Upper lobe of right lung (tissue), 1 donor: ENCODE measurements around the gene PIAS4. TPM values are rescaled to one million over a fixed set of nuclear protein-coding genes. Genes with fewer than 3 reads are reported as not detected.

ENCODE experiments used
- ATAC-seq: fragments of 200-7000 bp; cut with Tn5 transposase; one replicate; pipeline ENCODE4 v1.9.1; 2020; ENCODE audit warnings: mild to moderate bottlenecking, moderate library complexity
- DNase-seq: peaks from one replicate; pipeline ENCODE4 v3.0.0-alpha.2; 2020
- H3K27ac ChIP-seq: fragments of 200-600 bp; one replicate; pipeline ENCODE4 v1.8.0; 2022
- H3K27me3 ChIP-seq: fragments of 200-600 bp; one replicate; pipeline ENCODE4 v1.8.0; 2022; ENCODE audit warnings: mild to moderate bottlenecking
- H3K36me3 ChIP-seq: fragments of 200-600 bp; one replicate; pipeline ENCODE4 v1.8.0; 2022
- H3K4me1 ChIP-seq: fragments of 200-600 bp; one replicate; pipeline ENCODE4 v1.8.0; 2022
- H3K4me3 ChIP-seq: fragments of 200-600 bp; one replicate; pipeline ENCODE4 v1.8.0; 2022; ENCODE audit warnings: mild to moderate bottlenecking
- H3K9me3 ChIP-seq: fragments of 200-600 bp; one replicate; pipeline ENCODE4 v1.8.0; 2022
- CTCF ChIP-seq: fragments of 200-600 bp; IDR thresholded peaks from one replicate; pipeline ENCODE4 v1.8.0; 2022; ENCODE audit warnings: antibody characterized with exemption
- intact Hi-C: fragments of 100-400 bp; cut with DNase I; formaldehyde crosslinking; loops from one replicate; pipeline ENCODE4 v1.11.0; 2022
- total RNA-seq: library from RNA; stranded (reverse); fragmentation: NEBNext Ultra II Directional; extraction: Animal tissue kit (Norgen Biotek cat#: 25700); gene quantifications from one replicate; pipeline ENCODE4 v1.2.1, GENCODE V29; 2021
- donor health status: DM: no; HTN: yes; CAD: no; lungs with severe emphysema.

The PIAS4 gene
- total RNA-seq, 1 donor from 2014 or later = 25.4 TPM

- no peak for TF ChIP-seq CTCF
- intact Hi-C loops = no loop called here
- DNase-seq (peak; percentile 74), ATAC-seq (peak; percentile 2)
- H3K36me3 ChIP-seq = peaks cover 52% of the 10 kb centered on the region
- peaks cover 35% of the 10 kb centered on the region for H3K4me1 ChIP-seq
- H3K4me3 ChIP-seq = peak overlapping the region; percentile 91
- H3K27ac ChIP-seq = peak overlapping the region; percentile 94
- no peaks in the 10 kb centered on the region for H3K27me3 ChIP-seq
- no peaks in the 10 kb centered on the region for H3K9me3 ChIP-seq
These were observed 23.5 kb upstream of the PIAS4 start for GRCh38 chr19:3983936-3984583.

GRCh38 chr19:3984584-3984907, 23.0 kb upstream of the PIAS4 start:
- H3K9me3 ChIP-seq = no peaks in the 10 kb centered on the region
- no peaks in the 10 kb centered on the region for H3K27me3 ChIP-seq
- no peak for ATAC-seq
- H3K27ac ChIP-seq = peak overlapping the region; percentile 94
- no peak for TF ChIP-seq CTCF
- peak overlapping the region; percentile 91 for H3K4me3 ChIP-seq
- intact Hi-C loops = no loop called here
- DNase-seq = no peak
- H3K4me1 ChIP-seq = peaks cover 35% of the 10 kb centered on the region
- H3K36me3 ChIP-seq = peaks cover 47% of the 10 kb centered on the region

- peak; percentile 78 for ATAC-seq
- intact Hi-C loops = no loop called here
- peaks cover 35% of the 10 kb centered on the region for H3K4me1 ChIP-seq
- H3K27ac ChIP-seq = peak within 1 kb of the TSS; percentile 94
- H3K36me3 ChIP-seq = peaks cover 42% of the 10 kb centered on the region
- TF ChIP-seq CTCF = no peak
- peak; percentile 93 for DNase-seq
- H3K4me3 ChIP-seq = peak within 1 kb of the TSS; percentile 91
- H3K27me3 ChIP-seq = no peaks in the 10 kb centered on the region
- no peaks in the 10 kb centered on the region for H3K9me3 ChIP-seq
These were observed 22.5 kb upstream of the PIAS4 start, which contains the start of gene EEF2 for GRCh38 chr19:3984908-3985642. Gene EEF2, minus strand, starts transcription at chr19:3985463. Its CDS starts 83 bp downstream, at chr19:3985380.

- intact Hi-C loops = no loop called here
- no peak for DNase-seq
- H3K36me3 ChIP-seq = peaks cover 35% of the 10 kb centered on the region
- peak overlapping the region; percentile 60 for H3K27ac ChIP-seq
- H3K9me3 ChIP-seq = no peaks in the 10 kb centered on the region
- H3K4me1 ChIP-seq = peaks cover 35% of the 10 kb centered on the region
- no peak for TF ChIP-seq CTCF
- no peaks in the 10 kb centered on the region for H3K27me3 ChIP-seq
- no peak for ATAC-seq
- H3K4me3 ChIP-seq = peak overlapping the region; percentile 91
These were observed 21.8 kb upstream of the PIAS4 start for GRCh38 chr19:3985643-3986259.

- ATAC-seq (peak; percentile 57), DNase-seq (no peak)
- intact Hi-C loops = no loop called here
- H3K36me3 ChIP-seq = peaks cover 28% of the 10 kb centered on the region
- H3K27me3 ChIP-seq = no peaks in the 10 kb centered on the region
- H3K4me3 ChIP-seq = peak overlapping the region; percentile 91
- peak overlapping the region; percentile 60 for H3K27ac ChIP-seq
- TF ChIP-seq CTCF = peak; percentile 58
- H3K9me3 ChIP-seq = no peaks in the 10 kb centered on the region
- H3K4me1 ChIP-seq = peaks cover 35% of the 10 kb centered on the region
These were observed 21.1 kb upstream of the PIAS4 start for GRCh38 chr19:3986260-3987041.
